ENCODE measurements around the gene SLC22A31. TPM values are rescaled to one million over a fixed set of nuclear protein-coding genes. Genes with fewer than 3 reads are reported as not detected.
A peak's percentile ranks its signal among the peaks of the same experiment; 100 is the strongest.

The SLC22A31 gene
- total RNA-seq, 1 experiment from 2014 or later, result 8.4 TPM

DNA sequence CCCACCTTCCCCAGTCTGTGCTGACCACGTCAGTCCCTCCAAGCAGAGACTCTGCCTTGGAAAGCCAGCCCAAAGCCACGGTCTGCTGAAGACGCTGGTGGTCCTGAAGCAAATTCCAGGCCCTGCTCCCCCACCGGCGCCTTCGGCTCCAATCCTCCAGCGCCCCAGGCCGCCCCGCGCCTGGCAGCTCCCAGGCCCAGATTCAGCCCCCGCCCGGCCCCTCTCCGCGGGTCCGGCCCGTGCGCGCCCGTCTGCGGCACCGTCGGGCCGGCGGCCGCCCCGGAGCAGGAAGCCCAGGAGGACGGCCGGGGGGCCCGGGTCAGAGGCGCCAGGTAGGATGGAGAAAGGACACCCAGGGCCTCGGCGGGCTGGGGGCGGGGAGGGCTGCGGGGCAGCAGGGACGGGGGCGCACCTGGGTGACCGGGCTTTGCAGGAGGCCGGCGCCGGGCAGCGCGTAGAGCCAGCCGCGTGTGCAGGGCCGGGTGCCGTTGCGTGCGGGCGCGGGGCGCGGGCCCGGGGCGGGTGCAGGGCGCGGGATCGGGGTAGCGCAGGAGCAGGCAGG, 594 bp upstream of the SLC22A31 start:
- TF ChIP-seq EZH2phosphoT487 (IDR thresholded peaks at IDR 0.05; ENCODE audit: borderline replicate concordance, low read length), result no peak
- TF ChIP-seq, protein P1, sequence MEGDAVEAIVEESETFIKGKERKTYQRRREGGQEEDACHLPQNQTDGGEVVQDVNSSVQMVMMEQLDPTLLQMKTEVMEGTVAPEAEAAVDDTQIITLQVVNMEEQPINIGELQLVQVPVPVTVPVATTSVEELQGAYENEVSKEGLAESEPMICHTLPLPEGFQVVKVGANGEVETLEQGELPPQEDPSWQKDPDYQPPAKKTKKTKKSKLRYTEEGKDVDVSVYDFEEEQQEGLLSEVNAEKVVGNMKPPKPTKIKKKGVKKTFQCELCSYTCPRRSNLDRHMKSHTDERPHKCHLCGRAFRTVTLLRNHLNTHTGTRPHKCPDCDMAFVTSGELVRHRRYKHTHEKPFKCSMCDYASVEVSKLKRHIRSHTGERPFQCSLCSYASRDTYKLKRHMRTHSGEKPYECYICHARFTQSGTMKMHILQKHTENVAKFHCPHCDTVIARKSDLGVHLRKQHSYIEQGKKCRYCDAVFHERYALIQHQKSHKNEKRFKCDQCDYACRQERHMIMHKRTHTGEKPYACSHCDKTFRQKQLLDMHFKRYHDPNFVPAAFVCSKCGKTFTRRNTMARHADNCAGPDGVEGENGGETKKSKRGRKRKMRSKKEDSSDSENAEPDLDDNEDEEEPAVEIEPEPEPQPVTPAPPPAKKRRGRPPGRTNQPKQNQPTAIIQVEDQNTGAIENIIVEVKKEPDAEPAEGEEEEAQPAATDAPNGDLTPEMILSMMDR (conservative IDR thresholded peaks at IDR 0.05; ENCODE audit: low read depth, low read length), result no peak
- no peak for TF ChIP-seq EZH2 (IDR thresholded peaks at IDR 0.05; ENCODE audit: low read length, unreplicated experiment)
- H3K27ac ChIP-seq (ENCODE audit: low read length), result no peak overlapping the region
- no peaks in the 10 kb centered on the region for H3K36me3 ChIP-seq (ENCODE audit: low read depth, low read length)
- H2AFZ ChIP-seq (ENCODE audit: low read length), result no peak overlapping the region
- no peak for DNase-seq
- intact Hi-C loops (cut with micrococcal nuclease), result loop anchor here (1.0 kb wide), 1 partner anchor 8 kb away; no protein-coding TSS in a partner anchor
- CTCF ChIA-PET, result no interaction called here
- POLR2A ChIA-PET (ENCODE audit: unreplicated experiment), result no interaction called here
- 0 out of 2 replicates have a peak, but pooled peaks cover 6% of the 10 kb centered on the region for H3K4me1 ChIP-seq (ENCODE audit: insufficient read depth, low read length)
- peak overlapping the region; percentile 63 for H3K4me3 ChIP-seq (ENCODE audit: low read length)
- peak overlapping the region; percentile 75 for H3K4me2 ChIP-seq (ENCODE audit: low read length)
- BruUV-seq (replicated peaks), result no TSS peak
- peak; percentile 30 for ATAC-seq
- H3K9ac ChIP-seq (ENCODE audit: low read length), result no peak overlapping the region; the same call in 1 of the 2 replicates
- H3K9me3 ChIP-seq (ENCODE audit: low read length), result no peaks in the 10 kb centered on the region
- H3K27me3 ChIP-seq (ENCODE audit: low read length), result 0 out of 2 replicates have a peak, but pooled peaks cover 4% of the 10 kb centered on the region
- peaks cover 18% of the 10 kb centered on the region for H3K79me2 ChIP-seq (ENCODE audit: low read length)
- no peaks in the 10 kb centered on the region for H3K9me2 ChIP-seq (replicated peaks; ENCODE audit: low read length)
- 0 out of 2 replicates have a peak, but pooled peaks cover 8% of the 10 kb centered on the region for H4K20me1 ChIP-seq (ENCODE audit: low read length)
- H3F3A ChIP-seq (ENCODE audit: low read length, unreplicated experiment), result no peaks in the 10 kb centered on the region

DNA sequence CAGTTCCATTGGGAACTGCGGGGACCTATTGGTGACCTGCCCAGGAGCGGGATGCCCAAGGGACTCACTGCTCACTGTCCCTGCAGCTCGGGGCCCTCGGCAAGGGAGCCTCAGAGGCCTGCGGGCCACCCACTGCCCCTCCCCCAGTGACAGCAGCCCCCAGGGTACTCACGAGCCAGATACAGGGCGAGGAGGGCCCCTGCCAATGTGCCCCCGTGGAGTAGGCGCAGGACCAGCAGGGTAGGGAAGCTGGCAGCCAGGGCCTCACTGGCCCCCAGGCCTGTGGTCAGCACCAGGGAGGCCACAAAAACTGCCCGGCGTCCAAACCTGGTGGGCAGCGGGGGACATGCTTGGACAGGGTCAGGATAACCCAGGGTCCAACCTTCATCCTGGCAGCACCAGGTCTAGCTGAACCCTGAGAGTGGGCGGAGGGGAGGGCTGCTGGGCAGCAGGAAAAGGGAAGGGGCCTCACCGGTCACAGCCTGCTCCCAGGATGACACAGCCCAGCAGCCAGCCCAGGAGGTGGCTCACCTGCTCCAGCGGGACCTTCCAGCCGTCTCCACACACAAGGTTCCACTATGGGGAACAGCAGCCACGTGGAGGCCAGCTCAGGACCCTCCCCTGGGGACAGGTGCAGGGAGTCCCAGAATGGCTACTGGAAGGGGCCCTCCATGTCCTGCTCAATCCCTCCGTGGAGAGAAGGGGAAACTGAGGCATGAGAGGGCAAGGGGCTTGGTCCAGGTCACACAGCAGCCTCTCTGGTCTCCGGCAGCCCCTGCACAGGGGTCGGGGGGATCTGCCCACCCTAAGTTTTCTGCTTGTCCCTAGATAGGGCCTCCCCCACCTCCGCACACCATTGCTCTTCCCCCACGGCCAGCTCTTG, 855 bp downstream of the SLC22A31 start:
- H3K9me2 ChIP-seq (replicated peaks; ENCODE audit: low read length), result no peaks in the 10 kb centered on the region
- H3K36me3 ChIP-seq (ENCODE audit: low read depth, low read length), result no peaks in the 10 kb centered on the region
- BruUV-seq (replicated peaks), result no TSS peak
- peaks cover 18% of the 10 kb centered on the region for H3K79me2 ChIP-seq (ENCODE audit: low read length)
- ChIA-PET CTCF (no interaction called here), POLR2A (ENCODE audit: unreplicated experiment) (no interaction called here)
- no peaks in the 10 kb centered on the region for H3K9me3 ChIP-seq (ENCODE audit: low read length)
- intact Hi-C loops (cut with micrococcal nuclease), result no loop called here
- TF ChIP-seq EZH2 (IDR thresholded peaks at IDR 0.05; ENCODE audit: low read length, unreplicated experiment), result no peak
- TF ChIP-seq EZH2phosphoT487 (IDR thresholded peaks at IDR 0.05; ENCODE audit: borderline replicate concordance, low read length), result no peak
- TF ChIP-seq, protein P1 (conservative IDR thresholded peaks at IDR 0.05; ENCODE audit: low read depth, low read length), result no peak
- no peak overlapping the region for H2AFZ ChIP-seq (ENCODE audit: low read length)
- H3K4me1 ChIP-seq (ENCODE audit: insufficient read depth, low read length), result 0 out of 2 replicates have a peak, but pooled peaks cover 6% of the 10 kb centered on the region
- H4K20me1 ChIP-seq (ENCODE audit: low read length), result 0 out of 2 replicates have a peak, but pooled peaks cover 8% of the 10 kb centered on the region
- no peak overlapping the region for H3K9ac ChIP-seq (ENCODE audit: low read length)
- DNase-seq (no peak), ATAC-seq (no peak)
- no peaks in the 10 kb centered on the region for H3F3A ChIP-seq (ENCODE audit: low read length, unreplicated experiment)
- H3K4me2 ChIP-seq (ENCODE audit: low read length), result no peak overlapping the region
- H3K27ac ChIP-seq (ENCODE audit: low read length), result no peak overlapping the region
- H3K27me3 ChIP-seq (ENCODE audit: low read length), result 0 out of 2 replicates have a peak, but pooled peaks cover 4% of the 10 kb centered on the region
- no peak overlapping the region for H3K4me3 ChIP-seq (ENCODE audit: low read length)
